Measurements from ENCODE around the gene KLC1.

- TF ChIP-seq CTCF (IDR thresholded peaks at IDR 0.05; ENCODE audit: insufficient read depth, low read depth, low read length) (no peak), EZH2 (IDR thresholded peaks at IDR 0.05; ENCODE audit: insufficient read depth, low read length) (no peak)
Observed at GRCh38 chr14:103748534-103748857, 119.5 kb downstream of the KLC1 start.
